GM12878 (cell line): ENCODE measurements around the gene CCSER1. TPM values are rescaled to one million over a fixed set of nuclear protein-coding genes. Genes with fewer than 3 reads are reported as not detected.

Source experiments
- ATAC-seq: fragments of 200-7000 bp; cut with Tn5 transposase; 3 replicates; pipeline ENCODE4 v1.9.1; 2020; ENCODE audit warnings: mild to moderate bottlenecking, moderate library complexity
- BruUV-seq: library from RNA; stranded (reverse); fragments of 400-500 nt; replicated peaks from 2 replicates; lab custom pipeline; 2021; lab: Mats Ljungman, UMichigan
- CTCF ChIA-PET: fragments of 300-600 bp; sonication (Branson Sonifier 250); formaldehyde crosslinking; extraction: SDS; loops from one replicate; lab custom pipeline; 2021; ENCODE audit warnings: inconsistent platforms; lab: Yijun Ruan, JAX
- POLR2A ChIA-PET: fragments of 350-600 bp; formaldehyde crosslinking; extraction: SDS; loops from one replicate; lab custom pipeline; 2021; ENCODE audit warnings: inconsistent platforms; lab: Charles Lee
- RAD21 ChIA-PET: fragments of 300-600 bp; sonication (Branson Sonifier 250); formaldehyde crosslinking; loops from one replicate; lab custom pipeline; 2023; ENCODE audit warnings: antibody characterized with exemption; ENCODE audit not compliant: unreplicated experiment; lab: Charles Lee
- SMC1A ChIA-PET: fragments of 300-600 bp; sonication (Branson Sonifier 250); formaldehyde crosslinking; loops from one replicate; lab custom pipeline; 2023; ENCODE audit not compliant: unreplicated experiment, uncharacterized antibody; lab: Charles Lee
- DNase-seq: peaks from one replicate; pipeline ENCODE4 v3.0.0-alpha.2; 2011; ENCODE audit warnings: low read depth, low spot score
- FAIRE-seq: peaks from 3 replicates; lab custom pipeline; 2011; peaks lifted over from hg19 to GRCh38; lab: Jason Lieb, UNC
- H2AFZ ChIP-seq: 2 replicates; pipeline ENCODE4 v1.6.0; 2011; ENCODE audit warnings: low read depth, low read length, control low read depth; ENCODE audit not compliant: control insufficient read depth
- H3K27ac ChIP-seq: 2 replicates; pipeline ENCODE4 v1.5.1; 2011; ENCODE audit warnings: control low read depth; ENCODE audit not compliant: control insufficient read depth, insufficient read depth
- H3K27me3 ChIP-seq, 2 experiments: replicated peaks in 1 of 2; 2 replicates each; pipeline versions ENCODE4 v1.6.0 to v1.6.1; 2011; ENCODE audit warnings: low read length in 1 of 2; ENCODE audit not compliant: control insufficient read depth in 2 of 2, insufficient read depth in 2 of 2
- H3K36me3 ChIP-seq, 2 experiments: 2 replicates each; pipeline ENCODE4 v1.5.1; 2011; ENCODE audit warnings: low read length in 1 of 2; ENCODE audit not compliant: control insufficient read depth in 2 of 2, insufficient read depth in 2 of 2
- H3K4me1 ChIP-seq: 2 replicates; pipeline ENCODE4 v1.6.1; 2011; ENCODE audit warnings: mild to moderate bottlenecking, low read length, moderate library complexity, mixed read lengths; ENCODE audit not compliant: control insufficient read depth, insufficient read depth
- H3K4me2 ChIP-seq: 2 replicates; pipeline ENCODE4 v1.6.0; 2011; ENCODE audit warnings: control low read depth; ENCODE audit not compliant: control insufficient read depth, insufficient read depth
- H3K4me3 ChIP-seq: fragments of 200-600 bp; sonication (generic); 2 replicates; pipeline ENCODE4 v1.5.1; 2016
- H3K79me2 ChIP-seq: 2 replicates; pipeline ENCODE4 v1.6.0; 2011; ENCODE audit warnings: low read length; ENCODE audit not compliant: control insufficient read depth, insufficient read depth
- H3K9ac ChIP-seq: 2 replicates; pipeline ENCODE4 v1.8.0; 2011; ENCODE audit warnings: low read length, control low read depth, mixed read lengths; ENCODE audit not compliant: control insufficient read depth, insufficient read depth
- H3K9me3 ChIP-seq: replicated peaks from 3 replicates; pipeline ENCODE4 v1.5.1; 2011; ENCODE audit warnings: mild to moderate bottlenecking, low read length; ENCODE audit not compliant: control insufficient read depth, insufficient read depth
- H4K20me1 ChIP-seq: 2 replicates; pipeline ENCODE4 v1.6.0; 2011; ENCODE audit not compliant: control insufficient read depth, insufficient read depth
- BACH1 ChIP-seq: fragments of 450-650 bp; IDR thresholded peaks from 2 replicates; pipeline ENCODE4 v1.6.1; 2017; ENCODE audit warnings: mild to moderate bottlenecking, borderline replicate concordance
- CHD2 ChIP-seq: IDR thresholded peaks from 2 replicates; pipeline ENCODE4 v1.6.1; 2011; ENCODE audit warnings: low read depth, low read length, improper control_type of control experiment, borderline replicate concordance
- DPF2 ChIP-seq: fragments of 450-650 bp; IDR thresholded peaks from 2 replicates; pipeline ENCODE4 v1.6.1; 2017; ENCODE audit warnings: mild to moderate bottlenecking
- ESRRA ChIP-seq: IDR thresholded peaks from 2 replicates; pipeline ENCODE4 v1.6.1; 2012; ENCODE audit warnings: mild to moderate bottlenecking, low read length, improper control_type of control experiment
- GATAD2B ChIP-seq: fragments of 450-650 bp; conservative IDR thresholded peaks from 2 replicates; pipeline ENCODE4 v1.6.1; 2017; ENCODE audit warnings: low read depth, mild to moderate bottlenecking, moderate library complexity
- HDAC2 ChIP-seq: fragments of 200-600 bp; sonication (generic); IDR thresholded peaks from 2 replicates; pipeline ENCODE4 v1.6.1; 2017
- HDGF ChIP-seq: fragments of 450-650 bp; IDR thresholded peaks from 2 replicates; pipeline ENCODE4 v1.6.1; 2016; ENCODE audit warnings: antibody characterized with exemption
- JUNB ChIP-seq: IDR thresholded peaks from 2 replicates; pipeline ENCODE4 v1.6.1; 2016; ENCODE audit warnings: antibody characterized with exemption, mild to moderate bottlenecking
- NBN ChIP-seq: fragments of 450-650 bp; IDR thresholded peaks from 2 replicates; pipeline ENCODE4 v1.6.1; 2016
- NFIC ChIP-seq: IDR thresholded peaks from 2 replicates; pipeline ENCODE4 v1.6.1; 2012; ENCODE audit warnings: low read depth, mild to moderate bottlenecking, inconsistent platforms, low read length, moderate library complexity
- NFXL1 ChIP-seq: fragments of 450-650 bp; IDR thresholded peaks from 2 replicates; pipeline ENCODE4 v1.6.1; 2017; ENCODE audit warnings: antibody characterized with exemption, mild to moderate bottlenecking, borderline replicate concordance
- NRF1 ChIP-seq: conservative IDR thresholded peaks from 2 replicates; pipeline ENCODE4 v1.6.1; 2011; ENCODE audit warnings: mild to moderate bottlenecking, low read depth, low read length, improper control_type of control experiment
- POLR2A ChIP-seq: IDR thresholded peaks from 2 replicates; pipeline ENCODE4 v1.6.1; 2011; ENCODE audit warnings: low read depth, mild to moderate bottlenecking, low read length
- ZNF622 ChIP-seq: fragments of 450-650 bp; IDR thresholded peaks from 2 replicates; pipeline ENCODE4 v1.6.1; 2017; ENCODE audit warnings: mild to moderate bottlenecking, inconsistent platforms
- WGBS: methylation state at CpG from one replicate; pipeline ENCODE4 v1.1.6; 2016; ENCODE audit warnings: low lambda C conversion rate; ENCODE audit not compliant: insufficient replicate concordance, insufficient coverage; ENCODE audit errors: missing lambda C conversion rate; 5-methylcytosine and 5-hydroxymethylcytosine counted together
- in situ Hi-C: fragments of 300-500 bp; cut with MboI; formaldehyde crosslinking; loops from 9 replicates; pipeline ENCODE4 v1.14.3; 2018; ENCODE audit warnings: mixed read lengths
- intact Hi-C: fragments of 100-400 bp; cut with micrococcal nuclease; formaldehyde crosslinking; loops from one replicate; pipeline ENCODE4 v1.14.2; 2022; ENCODE audit not compliant: unreplicated experiment
- polyA plus RNA-seq, 11 experiments: library from polyadenylated mRNA; depleted of rRNA in 4 of 11; unstranded in 6 of 11; stranded (reverse) in 5 of 11; fragments of >200 nt; fragmentation: Nextera tagmentation in 4 of 11; fragmentation: Illumina TruSeq in 1 of 11; extraction: Ambion mirVana in 4 of 11; extraction: Trizol in 1 of 11; gene quantifications; 1 replicate in 1 of 11; 2 replicates in 10 of 11; pipeline versions ENCODE4 v1.2.1 to v1.2.3, GENCODE V29; 2011 to 2016; ENCODE audit warnings: inconsistent platforms in 2 of 11, missing spikeins in 2 of 11, low read depth in 1 of 11
- total RNA-seq, 4 experiments: library from RNA; depleted of rRNA in 3 of 4; stranded (reverse); fragments of >200 nt in 3 of 4; fragmentation: Illumina TruSeq in 1 of 4; extraction: Trizol in 1 of 4; gene quantifications; 2 replicates each; pipeline versions ENCODE4 v1.2.1 to v1.2.3, GENCODE V29; 2013 to 2021
- TF ChIP-seq, protein P1 (sequence below): fragments of 450-650 bp; formaldehyde crosslinking; IDR thresholded peaks from 2 replicates; pipeline ENCODE4 v1.4.0; 2022; ENCODE audit warnings: mild to moderate bottlenecking, moderate library complexity
- TF ChIP-seq, protein P2 (sequence below): fragments of 150-350 bp; IDR thresholded peaks from 2 replicates; pipeline ENCODE4 v1.6.1; 2014; ENCODE audit warnings: mild to moderate bottlenecking, low read depth, low read length

Gene CCSER1
- total and polyA plus RNA-seq, 10 of the 15 experiments (the other 5 are each of a cell fraction or from before 2014, with no cell fraction given): 0.22 to 2.7 (median 1.0) TPM

DNA sequence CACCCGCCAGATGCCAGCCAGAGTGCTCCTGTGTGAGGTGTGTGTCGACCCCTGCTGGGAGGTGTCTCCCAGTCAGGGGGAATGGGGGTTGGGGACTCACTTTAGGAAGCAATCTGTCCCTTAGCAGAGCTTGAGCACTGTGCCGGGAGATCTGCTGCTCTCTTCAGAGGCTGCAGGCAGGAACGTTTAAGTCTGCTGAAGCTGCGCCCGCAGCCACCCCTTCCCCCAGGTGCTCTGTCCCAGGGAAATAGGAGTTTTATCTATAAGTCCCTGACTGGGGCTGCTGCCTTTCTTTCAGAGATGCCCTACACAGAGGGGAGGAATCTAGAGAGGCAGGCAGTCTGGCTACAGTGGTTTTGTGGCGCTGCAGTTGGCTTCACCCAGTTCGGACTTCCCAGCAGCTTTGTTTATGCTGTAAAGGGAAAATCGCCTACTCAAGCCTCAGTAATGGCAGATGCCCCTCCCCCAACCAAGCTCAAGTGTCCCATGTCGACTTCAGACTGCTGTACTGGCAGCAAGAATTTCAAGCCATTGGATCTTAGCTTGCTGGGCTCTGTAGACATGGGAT lies 80.8 kb downstream of the CCSER1 start:
- H3K4me1 ChIP-seq: no peaks in the 10 kb centered on the region
- no TSS peak for BruUV-seq
- no peaks in the 10 kb centered on the region; the same call in 2 of the 3 replicates for H3K9me3 ChIP-seq
- ATAC-seq (no peak), DNase-seq (no peak)
- SMC1A ChIA-PET: no interaction called here
- H3K79me2 ChIP-seq: no peaks in the 10 kb centered on the region
- H3K9ac ChIP-seq: no peak overlapping the region
- RAD21 ChIA-PET: no interaction called here
- H3K4me2 ChIP-seq: no peak overlapping the region
- no peak overlapping the region for H3K27ac ChIP-seq
- no peak for TF ChIP-seq POLR2A
- TF ChIP-seq ZNF622: no peak
- no peak for TF ChIP-seq HDGF
- no peak for TF ChIP-seq HDAC2
- TF ChIP-seq ESRRA: no peak
- TF ChIP-seq JUNB: no peak
- TF ChIP-seq NRF1: no peak
- no peak for TF ChIP-seq DPF2
- TF ChIP-seq, protein P1, sequence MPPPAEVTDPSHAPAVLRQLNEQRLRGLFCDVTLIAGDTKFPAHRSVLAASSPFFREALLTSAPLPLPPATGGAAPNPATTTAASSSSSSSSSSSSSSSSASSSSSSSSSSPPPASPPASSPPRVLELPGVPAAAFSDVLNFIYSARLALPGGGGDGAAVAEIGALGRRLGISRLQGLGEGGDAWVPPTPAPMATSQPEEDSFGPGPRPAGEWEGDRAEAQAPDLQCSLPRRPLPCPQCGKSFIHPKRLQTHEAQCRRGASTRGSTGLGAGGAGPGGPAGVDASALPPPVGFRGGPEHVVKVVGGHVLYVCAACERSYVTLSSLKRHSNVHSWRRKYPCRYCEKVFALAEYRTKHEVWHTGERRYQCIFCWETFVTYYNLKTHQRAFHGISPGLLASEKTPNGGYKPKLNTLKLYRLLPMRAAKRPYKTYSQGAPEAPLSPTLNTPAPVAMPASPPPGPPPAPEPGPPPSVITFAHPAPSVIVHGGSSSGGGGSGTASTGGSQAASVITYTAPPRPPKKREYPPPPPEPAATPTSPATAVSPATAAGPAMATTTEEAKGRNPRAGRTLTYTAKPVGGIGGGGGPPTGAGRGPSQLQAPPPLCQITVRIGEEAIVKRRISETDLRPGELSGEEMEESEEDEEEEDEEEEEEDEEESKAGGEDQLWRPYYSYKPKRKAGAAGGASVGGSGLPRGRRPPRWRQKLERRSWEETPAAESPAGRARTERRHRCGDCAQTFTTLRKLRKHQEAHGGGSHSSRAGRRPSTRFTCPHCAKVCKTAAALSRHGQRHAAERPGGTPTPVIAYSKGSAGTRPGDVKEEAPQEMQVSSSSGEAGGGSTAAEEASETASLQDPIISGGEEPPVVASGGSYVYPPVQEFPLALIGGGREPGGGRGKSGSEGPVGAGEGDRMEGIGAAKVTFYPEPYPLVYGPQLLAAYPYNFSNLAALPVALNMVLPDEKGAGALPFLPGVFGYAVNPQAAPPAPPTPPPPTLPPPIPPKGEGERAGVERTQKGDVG (CRISPR knock-in tag): no peak
- no peak for TF ChIP-seq NFXL1
- TF ChIP-seq BACH1: no peak
- TF ChIP-seq CHD2: no peak
- TF ChIP-seq, protein P2, sequence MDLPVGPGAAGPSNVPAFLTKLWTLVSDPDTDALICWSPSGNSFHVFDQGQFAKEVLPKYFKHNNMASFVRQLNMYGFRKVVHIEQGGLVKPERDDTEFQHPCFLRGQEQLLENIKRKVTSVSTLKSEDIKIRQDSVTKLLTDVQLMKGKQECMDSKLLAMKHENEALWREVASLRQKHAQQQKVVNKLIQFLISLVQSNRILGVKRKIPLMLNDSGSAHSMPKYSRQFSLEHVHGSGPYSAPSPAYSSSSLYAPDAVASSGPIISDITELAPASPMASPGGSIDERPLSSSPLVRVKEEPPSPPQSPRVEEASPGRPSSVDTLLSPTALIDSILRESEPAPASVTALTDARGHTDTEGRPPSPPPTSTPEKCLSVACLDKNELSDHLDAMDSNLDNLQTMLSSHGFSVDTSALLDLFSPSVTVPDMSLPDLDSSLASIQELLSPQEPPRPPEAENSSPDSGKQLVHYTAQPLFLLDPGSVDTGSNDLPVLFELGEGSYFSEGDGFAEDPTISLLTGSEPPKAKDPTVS: no peak
- no peak for TF ChIP-seq NBN
- TF ChIP-seq NFIC: no peak
- no peak for TF ChIP-seq GATAD2B
- TF ChIP-seq, all 136 proteins: peak for 0
- no peak overlapping the region for H2AFZ ChIP-seq
- no peaks in the 10 kb centered on the region for H3K36me3 ChIP-seq
- ChIA-PET CTCF (no interaction called here), POLR2A (no interaction called here)
- no peak for FAIRE-seq
- in situ Hi-C loops: no loop called here
- H3K4me3 ChIP-seq: no peak overlapping the region
- 24% methylated on average over 10 of the region's 10 CpGs for WGBS
- H4K20me1 ChIP-seq: no peaks in the 10 kb centered on the region
- intact Hi-C loops: no loop called here
- no peaks in the 10 kb centered on the region for H3K27me3 ChIP-seq
